Measurements from ENCODE around the gene AVPR1B. TPM values are rescaled to one million over a fixed set of nuclear protein-coding genes. Genes with fewer than 3 reads are reported as not detected.

AVPR1B gene, protein sequence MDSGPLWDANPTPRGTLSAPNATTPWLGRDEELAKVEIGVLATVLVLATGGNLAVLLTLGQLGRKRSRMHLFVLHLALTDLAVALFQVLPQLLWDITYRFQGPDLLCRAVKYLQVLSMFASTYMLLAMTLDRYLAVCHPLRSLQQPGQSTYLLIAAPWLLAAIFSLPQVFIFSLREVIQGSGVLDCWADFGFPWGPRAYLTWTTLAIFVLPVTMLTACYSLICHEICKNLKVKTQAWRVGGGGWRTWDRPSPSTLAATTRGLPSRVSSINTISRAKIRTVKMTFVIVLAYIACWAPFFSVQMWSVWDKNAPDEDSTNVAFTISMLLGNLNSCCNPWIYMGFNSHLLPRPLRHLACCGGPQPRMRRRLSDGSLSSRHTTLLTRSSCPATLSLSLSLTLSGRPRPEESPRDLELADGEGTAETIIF
- 0.05 TPM in 1 of 2 replicates, not detected in the other for total RNA-seq

DNA sequence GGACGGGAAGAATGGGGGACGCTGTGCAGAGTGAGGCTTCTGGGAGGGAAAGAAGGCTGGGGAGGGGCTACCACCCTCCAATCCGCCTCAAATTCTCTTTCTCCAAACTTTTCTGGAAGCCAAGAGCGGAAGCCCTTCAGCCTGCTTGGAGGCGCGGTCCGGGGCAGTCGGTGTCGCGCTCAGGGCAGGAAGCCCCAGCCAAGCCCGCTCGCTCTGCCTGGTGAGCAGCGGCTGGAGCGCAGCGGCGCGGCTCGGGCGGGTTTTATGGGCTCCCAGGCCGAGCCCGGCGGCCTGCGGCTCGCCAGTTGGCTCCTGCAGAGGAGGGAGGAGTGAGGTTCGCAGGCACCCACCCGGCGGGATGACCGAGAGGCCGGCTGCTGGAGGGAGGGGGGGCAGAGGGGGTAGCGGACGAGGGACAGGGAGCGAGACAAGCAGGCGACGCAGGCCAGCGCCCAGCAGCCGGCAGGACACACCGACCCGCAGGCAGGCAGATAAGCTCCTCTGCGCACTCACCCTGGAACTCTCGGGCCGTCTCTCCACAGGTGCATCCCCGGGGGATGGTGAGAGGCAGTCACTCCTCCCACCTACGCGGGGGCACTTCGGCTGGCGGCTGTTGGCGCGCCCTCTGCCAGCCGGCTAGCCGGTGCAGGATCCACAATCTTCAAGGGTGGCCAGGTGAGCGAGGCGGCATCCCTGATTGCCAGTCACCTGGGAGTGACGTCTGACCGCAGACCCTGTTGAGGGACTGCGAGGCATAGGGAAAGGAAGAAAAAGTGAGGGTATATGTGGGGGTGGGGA lies at the start of gene AVPR1B:
Gene AVPR1B, minus strand, starts transcription at position 238 of the 798 bp plus-strand sequence. CDS start 498 bp downstream, outside the sequence.
- peak; percentile 50 for DNase-seq

DNA sequence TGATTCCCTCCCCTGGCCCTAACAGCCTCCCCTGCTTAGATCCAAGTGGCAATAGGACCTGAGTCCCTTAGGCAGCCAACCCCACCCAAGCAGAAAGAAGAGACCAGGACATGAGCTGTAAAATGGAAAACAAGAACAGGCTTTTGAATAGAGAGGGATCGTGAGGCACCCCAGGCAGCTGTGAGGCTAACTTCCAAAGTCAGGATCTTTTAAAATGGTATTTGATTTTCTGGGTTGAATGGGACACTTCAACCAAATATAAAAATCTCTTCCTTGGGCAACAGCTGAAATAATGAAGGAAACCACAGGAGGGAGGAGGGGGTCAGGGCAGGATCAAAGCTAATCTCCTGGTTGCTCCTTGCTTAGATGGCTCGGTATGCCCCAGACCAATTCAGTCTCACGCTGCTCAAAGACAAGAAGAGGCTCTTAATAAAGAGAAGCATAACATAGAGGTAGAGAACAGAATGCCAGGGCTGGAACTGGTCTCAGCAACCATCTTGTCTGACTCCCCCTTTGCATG lies 28.6 kb upstream of the AVPR1B start:
- DNase-seq, result no peak

DNA sequence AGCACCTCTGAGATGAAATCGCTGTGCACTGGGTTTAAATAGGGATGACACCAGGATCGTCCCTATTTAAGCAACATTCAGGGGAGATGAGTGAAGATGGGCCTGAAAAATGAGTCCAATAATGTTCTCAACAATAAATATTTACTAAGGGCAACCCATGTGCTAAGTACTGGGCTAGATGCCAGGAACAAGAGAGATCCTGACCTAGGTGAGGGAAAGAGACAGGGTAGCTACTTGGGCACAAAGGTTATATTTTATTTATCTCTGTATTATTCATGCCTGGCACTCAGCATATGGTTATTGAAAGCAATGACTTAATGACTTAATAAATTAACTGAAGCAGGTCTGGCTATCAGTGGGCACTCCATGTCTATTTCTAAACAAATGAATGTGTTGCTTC lies 27.4 kb upstream of the AVPR1B start:
- no peak for DNase-seq

DNA sequence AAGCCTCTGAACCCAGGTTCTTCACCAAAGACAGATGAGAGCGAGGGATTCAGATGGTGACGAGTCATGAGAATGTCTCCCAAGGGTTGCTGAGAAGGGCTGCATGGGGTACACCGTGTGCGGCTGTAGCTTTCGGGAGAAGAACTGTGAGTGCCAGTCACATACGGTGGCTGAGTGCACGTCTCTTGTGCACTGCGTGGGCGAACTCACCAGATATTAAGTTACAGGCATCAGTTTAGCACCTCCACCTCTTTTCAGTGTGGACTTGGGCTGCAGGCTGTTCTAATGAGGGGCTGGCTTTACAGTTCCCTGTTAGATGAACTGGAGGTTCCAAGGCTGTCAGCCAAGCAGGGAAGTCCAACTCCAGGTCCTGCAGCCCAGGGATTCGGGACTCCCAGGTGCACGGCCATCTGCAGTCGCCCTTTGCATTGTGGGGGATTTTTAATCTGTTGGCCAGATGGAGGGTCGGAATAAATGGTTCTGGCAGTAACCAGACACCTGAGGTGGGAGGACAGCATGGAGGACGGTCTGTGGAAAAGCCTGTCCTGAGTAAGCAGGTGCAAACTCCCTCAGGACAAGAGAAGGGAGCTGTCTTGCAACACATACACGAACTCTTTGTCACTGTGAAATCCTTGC lies 26.5 kb upstream of the AVPR1B start:
- no peak for DNase-seq

DNA sequence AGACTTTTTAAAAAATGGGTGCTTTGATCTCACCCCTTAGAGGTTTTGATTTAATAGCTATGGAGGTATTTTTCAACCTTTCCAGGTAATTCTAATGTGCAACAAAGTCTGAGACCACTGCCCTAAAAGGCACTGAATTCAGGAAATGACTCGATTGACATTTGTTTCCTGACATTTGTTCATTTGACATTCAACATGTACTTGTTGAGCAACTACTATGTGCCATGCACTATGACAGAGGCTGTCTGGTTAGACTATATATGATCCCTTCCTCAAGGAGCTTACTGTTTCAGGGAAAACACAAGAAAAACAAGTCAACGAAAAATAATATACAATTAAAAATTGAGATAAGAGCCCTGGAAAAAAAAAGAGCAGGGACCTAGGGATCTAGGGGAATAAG lies 25.6 kb upstream of the AVPR1B start:
- DNase-seq, result no peak

DNA sequence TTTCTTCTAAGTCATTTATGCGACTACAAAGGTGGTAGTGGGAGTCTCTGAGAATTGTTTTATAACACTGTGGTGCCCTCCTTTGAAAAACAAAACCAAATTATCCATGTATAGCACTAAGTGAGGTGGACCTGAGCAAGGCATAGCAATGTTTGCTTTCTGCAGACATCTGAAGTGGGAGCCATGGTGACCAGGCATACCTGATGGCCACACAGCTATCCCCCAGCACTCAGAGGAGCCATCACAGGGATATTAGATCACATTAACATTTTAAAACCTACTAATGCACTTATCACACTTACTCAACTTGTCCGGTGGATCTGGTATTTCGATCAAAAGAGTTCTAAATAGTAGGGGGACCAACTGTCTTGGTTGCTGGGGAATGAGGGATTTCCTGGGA lies 24.8 kb upstream of the AVPR1B start:
- DNase-seq, result no peak

DNA sequence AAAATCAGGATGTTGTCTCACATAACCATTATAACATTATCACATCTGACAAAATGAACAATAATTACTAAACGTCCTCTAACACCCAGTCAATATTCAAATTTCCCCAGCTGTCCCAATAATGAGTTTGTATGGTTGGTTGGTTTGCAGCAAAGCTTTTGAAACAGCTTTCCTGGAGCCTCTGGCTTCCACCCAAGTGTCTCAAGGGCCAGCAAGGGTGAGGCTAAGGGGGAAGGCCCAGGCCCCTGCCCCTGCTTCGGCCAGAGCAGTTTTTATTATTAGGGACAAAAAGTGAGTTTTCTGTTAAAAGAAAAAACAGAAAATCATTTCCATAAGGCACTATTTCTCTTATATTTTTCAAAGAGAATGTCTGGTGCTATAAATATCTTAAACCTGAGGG lies 19.1 kb upstream of the AVPR1B start:
- DNase-seq, result no peak

DNA sequence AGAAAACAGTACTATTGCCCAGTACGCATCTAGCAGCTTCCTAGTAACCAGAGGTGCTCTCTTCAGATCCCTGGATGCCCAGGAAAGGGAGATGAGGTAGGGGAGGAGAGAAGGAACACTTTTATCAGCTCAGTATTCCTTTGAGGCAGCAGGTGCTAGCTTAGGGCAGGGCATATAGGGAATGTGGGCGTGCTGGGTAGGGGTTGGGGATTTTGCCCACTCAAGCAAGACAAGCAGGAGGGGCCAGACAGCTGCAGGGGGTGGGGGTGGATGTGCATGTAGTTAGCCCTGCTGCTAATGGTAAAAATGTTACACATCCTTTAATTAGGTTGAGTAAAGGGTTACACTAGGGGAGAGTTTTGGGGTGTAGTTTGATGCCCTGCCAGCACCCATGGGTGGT lies 18.1 kb upstream of the AVPR1B start:
- no peak for DNase-seq

DNA sequence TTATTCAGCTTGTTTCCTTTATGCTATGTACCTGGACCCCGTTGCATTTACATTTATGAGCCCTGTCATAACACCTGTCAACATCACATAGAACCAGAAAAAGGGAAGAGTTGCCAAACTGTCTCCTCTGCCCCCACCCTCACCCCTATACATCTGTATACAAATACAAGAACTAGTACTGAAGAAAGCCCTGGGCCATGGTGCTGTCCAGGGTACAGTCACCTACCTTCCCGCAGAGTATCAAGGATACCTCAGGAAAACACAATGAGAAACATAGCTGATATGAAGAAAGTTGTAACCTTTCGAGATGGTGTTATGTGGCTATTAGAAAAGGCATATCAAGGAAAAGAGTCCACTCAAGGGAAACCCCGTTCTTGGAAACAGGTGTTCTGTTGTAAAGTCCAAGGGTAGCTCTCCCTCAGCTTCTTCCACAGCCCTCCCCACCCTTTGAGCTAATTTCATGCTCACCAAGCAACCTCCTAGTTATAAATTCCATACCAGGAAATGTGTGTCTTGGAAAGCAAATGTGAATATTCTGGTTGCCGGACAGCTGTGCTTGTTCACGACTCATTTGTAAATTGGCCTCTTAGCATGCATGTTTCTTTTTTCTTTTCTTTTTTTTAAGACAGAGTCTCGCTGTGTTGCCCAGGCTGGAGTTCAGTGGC lies 16.7 kb upstream of the AVPR1B start:
- DNase-seq, result no peak

DNA sequence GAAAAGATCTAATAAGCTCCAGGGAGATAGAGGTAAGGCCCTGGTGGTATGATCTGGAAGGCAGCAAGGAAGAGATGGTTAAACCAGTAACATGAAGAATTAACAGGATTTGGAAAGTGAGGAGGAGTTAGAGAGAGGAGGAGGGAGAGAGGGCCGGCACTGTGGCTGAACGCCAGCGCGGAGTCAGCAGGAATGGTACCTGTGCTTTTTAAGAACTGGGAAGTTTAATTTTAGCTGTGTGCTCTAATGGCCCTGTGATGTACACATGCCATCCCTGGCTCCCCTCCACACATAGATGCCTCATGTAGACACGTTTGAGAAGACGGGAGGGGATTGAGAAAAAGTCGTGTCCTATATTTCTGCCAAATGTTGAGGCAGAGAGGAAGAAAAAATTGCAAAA lies 13.8 kb upstream of the AVPR1B start:
- no peak for DNase-seq

DNA sequence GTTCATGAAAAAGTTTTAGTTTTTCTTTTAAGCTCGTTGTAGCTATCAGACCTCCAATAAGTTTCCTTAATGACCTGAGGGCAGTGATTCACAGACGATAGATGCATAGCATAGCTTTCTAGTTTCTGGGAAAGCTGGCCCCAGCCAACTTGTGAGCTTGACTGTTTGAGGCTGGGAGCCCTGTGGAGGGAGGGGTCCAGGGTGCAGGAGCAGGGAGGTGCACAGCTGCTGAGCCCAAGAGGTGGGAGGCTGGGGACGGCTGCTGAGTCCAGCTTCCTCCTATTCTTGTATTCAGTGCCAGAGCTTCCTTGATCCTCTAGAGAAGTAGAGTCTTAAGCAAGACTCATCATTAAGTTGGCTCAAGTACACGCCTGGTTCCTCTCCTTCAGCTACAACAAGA lies 11.0 kb upstream of the AVPR1B start:
- peak; percentile 37 for DNase-seq

DNA sequence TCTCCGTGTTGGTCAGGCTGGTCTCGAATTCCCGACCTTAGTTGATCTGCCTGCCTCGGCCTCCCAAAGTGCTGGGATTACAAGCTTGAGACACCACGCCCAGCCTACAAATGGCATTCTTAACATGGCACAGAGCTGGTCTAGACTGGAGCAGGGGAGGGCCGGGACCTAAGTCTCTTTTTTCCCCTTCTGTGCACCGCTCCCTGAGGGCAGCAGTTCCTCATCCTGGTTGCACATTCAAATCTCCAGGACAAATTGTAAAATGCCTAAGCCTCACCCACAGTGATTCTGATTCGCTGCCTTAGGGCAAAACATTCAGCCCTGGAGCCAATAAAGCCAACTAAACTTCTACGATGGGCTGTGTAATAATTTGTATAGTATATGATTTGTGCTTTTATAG lies 10.1 kb upstream of the AVPR1B start:
- DNase-seq, result no peak

DNA sequence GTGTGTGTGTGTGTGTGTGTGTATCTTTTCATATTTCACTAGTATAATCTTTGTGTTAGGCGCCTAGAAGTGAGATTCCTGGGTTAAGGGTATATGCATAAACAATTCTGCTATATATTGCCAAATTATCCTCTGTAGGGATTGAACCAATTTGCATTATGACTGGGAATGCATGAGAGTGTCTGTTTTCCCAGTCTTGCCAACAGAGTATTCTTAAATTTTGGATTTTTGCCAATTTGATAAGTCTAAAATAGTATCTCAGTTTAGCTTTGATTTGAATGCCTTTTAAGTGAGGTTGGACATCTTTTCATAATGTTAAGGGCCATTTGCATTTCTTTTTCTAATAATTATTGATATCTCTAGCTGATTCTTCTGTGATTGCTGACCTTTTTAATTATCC lies 8.2 kb upstream of the AVPR1B start:
- DNase-seq, result no peak

DNA sequence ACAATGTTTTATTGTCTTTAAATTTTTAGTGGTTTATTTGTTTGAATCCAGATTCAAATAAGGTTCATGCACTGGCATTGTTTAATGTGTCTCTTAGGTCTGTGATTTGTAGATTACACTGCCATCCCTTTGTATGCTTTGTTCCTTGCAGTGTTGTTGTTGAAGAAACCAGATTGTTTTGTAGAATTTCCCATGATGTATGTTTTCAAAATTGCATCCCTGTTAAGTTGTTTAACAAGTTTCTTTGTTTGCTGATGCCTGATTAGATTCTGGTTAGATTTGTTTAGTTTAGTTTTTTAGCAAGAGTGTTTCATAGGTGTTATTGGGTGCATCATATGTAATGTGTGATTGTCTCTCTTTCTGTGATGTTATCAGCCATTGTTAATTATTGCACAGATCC lies 5.5 kb upstream of the AVPR1B start:
- DNase-seq, result no peak

DNA sequence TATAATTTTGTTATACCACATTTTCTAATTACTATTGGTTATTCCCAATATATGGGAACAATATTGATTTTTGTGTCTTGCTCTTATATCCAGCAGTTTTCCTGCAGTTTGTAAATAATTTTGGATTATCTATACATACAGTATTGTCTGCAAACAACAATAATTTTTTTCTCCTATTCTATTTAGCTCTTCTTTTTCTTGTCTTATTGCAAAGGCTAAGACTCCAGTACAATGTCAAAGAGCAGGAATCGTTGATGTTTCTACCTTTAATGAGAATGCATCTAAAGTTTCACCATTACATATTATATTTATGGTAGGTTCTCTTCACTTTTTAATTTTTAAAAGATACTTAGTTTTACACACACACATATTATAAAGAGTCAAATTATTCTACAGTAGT lies 4.1 kb upstream of the AVPR1B start:
- no peak for DNase-seq

DNA sequence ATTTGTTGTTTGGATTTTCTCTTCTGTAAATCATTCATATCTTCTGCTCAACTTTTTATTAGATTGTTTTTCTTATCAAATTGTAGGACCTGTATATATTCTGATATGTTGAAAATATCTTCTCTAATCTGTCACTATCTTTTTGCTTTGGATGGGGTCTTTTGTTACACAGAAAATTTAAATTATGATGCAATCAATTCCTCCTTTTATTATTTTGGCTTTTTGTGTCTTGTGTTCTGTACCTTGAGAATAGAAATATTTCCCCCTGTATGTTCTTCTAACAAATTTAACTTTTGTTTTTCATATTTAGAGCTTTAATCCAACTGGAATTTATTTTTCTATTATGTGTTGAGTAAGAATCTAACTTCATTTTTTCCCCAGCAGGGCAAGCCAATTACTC lies 3.2 kb upstream of the AVPR1B start:
- no peak for DNase-seq

DNA sequence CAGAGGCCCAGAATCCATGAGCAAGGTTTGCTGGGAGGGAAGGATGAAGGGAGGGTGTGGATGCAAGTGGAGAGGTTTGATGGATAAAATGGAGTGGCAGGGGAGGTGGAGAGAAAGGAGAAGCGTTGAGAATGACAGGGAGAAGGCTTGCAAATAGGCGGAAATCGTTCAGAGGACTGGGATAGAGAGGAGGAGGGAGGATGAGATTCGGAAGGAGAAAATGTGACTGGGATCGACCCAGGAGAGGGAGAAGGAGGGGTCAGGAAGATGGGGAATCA lies 376 bp downstream of the AVPR1B start:
- no peak for DNase-seq

DNA sequence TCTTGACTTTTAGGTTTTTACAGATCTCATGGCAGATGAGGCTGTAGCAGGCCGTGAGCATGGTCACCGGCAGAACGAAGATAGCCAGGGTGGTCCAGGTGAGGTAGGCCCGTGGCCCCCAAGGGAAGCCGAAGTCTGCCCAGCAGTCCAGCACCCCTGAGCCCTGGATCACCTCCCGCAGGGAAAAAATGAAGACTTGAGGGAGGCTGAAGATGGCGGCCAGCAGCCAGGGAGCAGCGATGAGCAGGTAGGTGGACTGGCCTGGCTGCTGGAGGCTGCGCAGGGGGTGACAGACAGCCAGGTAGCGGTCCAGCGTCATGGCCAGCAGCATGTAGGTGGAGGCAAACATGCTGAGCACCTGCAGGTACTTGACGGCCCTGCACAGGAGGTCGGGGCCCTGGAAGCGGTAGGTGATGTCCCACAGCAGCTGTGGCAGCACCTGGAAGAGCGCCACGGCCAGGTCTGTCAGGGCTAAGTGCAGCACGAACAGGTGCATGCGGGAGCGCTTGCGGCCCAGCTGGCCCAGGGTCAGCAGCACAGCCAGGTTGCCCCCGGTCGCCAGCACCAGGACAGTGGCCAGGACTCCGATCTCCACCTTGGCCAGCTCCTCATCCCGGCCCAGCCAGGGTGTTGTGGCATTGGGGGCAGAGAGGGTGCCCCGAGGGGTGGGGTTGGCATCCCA lies 856 bp downstream of the AVPR1B start:
- DNase-seq, result no peak

DNA sequence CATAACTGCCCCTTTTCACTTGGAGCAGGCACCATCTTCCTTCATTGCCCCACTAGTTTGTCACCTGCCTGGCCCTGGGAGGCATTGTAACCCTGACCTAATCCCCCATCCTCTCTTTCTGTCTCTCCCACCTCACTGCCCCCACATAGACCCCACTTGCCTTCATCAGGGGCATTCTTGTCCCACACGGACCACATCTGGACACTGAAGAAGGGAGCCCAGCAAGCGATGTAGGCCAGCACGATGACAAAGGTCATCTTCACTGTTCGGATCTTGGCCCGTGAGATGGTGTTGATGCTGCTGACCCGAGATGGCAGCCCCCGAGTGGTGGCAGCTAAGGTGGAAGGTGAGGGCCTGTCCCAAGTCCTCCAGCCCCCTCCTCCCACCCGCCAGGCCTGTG lies 1.4 kb downstream of the AVPR1B start:
- no peak for DNase-seq

DNA sequence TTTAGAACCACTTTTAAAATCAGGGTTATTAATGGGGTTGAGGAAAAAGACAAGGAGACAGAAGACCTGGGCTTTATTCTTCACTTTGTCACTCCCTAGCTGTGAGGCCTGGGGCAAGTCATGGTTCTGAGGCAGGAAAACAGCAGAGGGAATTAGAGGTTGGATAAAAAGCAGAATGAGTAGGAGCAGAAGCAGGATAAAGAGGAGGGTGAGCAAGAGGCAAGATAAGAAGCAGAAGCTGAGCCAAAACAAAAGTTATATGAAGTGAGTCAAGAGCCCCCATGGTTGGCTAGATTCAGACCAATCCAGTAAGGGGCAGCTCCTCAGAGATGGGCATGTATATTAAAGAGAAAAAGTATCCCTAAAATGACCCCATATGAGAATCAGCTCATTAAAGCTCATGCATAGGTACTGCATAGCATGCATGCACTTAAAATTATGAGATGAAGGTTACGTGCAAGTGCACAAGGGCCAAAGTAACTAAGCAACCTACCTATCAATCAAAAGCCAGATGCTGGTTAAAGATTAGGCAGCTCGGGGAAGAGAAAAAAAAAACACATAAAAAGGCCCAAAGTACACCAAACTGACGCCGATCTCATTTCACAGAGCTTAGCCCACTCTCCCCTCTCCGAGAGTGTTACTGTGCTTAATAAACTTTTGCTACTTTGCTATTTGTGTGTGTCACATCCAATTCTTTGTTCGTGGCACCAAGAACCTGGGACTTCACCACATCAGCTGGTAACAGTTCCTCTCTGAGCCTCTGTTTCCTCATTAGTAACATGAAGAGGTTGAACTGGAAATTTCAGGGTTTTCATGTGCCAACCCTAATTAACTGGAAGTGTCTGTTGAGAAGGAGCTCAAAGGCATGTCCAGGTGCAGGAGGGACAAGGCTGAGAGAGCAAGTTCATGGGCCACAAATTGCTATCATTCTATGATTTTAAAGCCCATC lies 2.2 kb downstream of the AVPR1B start:
- no peak for DNase-seq

DNA sequence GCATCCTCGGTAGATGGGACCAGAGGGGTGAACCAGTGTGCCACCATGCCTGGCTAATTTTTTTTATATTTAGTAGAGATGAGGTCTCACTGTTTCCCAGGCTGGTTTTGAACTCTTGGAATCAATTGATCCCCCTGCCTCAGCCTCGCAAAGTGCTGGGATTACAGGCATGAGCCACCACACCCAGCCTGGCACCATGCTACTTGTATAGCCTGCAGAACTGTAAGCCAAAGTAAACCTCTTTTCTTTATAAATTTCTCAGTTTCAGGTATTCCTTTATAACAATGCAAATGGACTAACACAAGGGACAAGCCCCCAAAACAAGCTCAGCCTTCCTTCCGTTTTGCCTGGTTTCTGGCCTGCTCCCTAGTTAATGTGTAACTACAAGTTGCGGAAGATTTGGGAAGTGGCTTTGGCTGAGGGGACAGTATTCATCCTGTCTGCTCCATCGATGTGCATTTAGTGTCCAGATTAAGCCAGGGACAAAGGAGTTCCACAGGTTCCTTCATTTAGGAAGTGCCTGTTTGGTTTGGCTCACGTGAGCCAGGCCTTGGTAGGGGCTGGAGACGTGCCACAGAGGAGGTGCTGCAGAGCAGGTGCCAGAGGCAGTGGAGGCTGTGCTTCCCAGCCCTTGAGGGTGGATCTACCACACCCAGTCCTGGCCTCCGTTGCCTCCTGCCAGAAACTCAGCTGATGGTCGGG lies 4.4 kb downstream of the AVPR1B start:
- no peak for DNase-seq

Data from dermis blood vessel endothelial cell (primary cell).